CD14-positive monocyte (primary cell): ENCODE results near the gene ADA. TPM values are rescaled to one million over a fixed set of nuclear protein-coding genes. Genes with fewer than 3 reads are reported as not detected.

Experiments used
- DNase-seq, 3 donors: peaks; one replicate each; pipeline ENCODE4 v3.0.0-alpha.2; 2011 to 2022
- H2AFZ ChIP-seq: 2 replicates; pipeline ENCODE4 v1.6.0; 2012; ENCODE audit warnings: mild to moderate bottlenecking, low read depth, low read length, inconsistent platforms; ENCODE audit not compliant: insufficient read depth, poor library complexity, severe bottlenecking
- H3K27ac ChIP-seq, 2 donors: 1 replicate in 1 of 2; 2 replicates in 1 of 2; pipeline ENCODE4 v1.5.1; 2012 to 2013; ENCODE audit warnings: low read length in 2 of 2, control low read depth in 1 of 2, inconsistent platforms in 1 of 2, low read depth in 1 of 2, mild to moderate bottlenecking in 1 of 2
- H3K27me3 ChIP-seq, 2 donors: one replicate each; pipeline versions ENCODE4 v1.6.0 to v1.6.1; 2011 to 2013; ENCODE audit warnings: low read length in 2 of 2; ENCODE audit not compliant: control insufficient read depth in 2 of 2, insufficient read depth in 2 of 2
- H3K36me3 ChIP-seq, 2 donors: replicated peaks in 1 of 2; 1 replicate in 1 of 2; 2 replicates in 1 of 2; pipeline versions ENCODE4 v1.5.1 to v1.6.1; 2012 to 2013; ENCODE audit warnings: low read length in 2 of 2, control low read depth in 1 of 2, inconsistent platforms in 1 of 2, mild to moderate bottlenecking in 1 of 2; ENCODE audit not compliant: insufficient read depth in 2 of 2, control insufficient read depth in 1 of 2
- H3K4me1 ChIP-seq, 2 donors: 1 replicate in 1 of 2; 2 replicates in 1 of 2; pipeline versions ENCODE4 v1.5.1 to v1.6.1; 2012 to 2013; ENCODE audit warnings: low read length in 2 of 2, control low read depth in 1 of 2, inconsistent platforms in 1 of 2, mild to moderate bottlenecking in 1 of 2, moderate library complexity in 1 of 2; ENCODE audit not compliant: insufficient read depth in 2 of 2, control insufficient read depth in 1 of 2
- H3K4me2 ChIP-seq: replicated peaks from 2 replicates; pipeline ENCODE3; 2012; ENCODE audit warnings: low read length, moderate library complexity, mild to moderate bottlenecking; ENCODE audit not compliant: poor library complexity, severe bottlenecking; ENCODE audit errors: extremely low read depth
- H3K4me3 ChIP-seq, 3 experiments: fragments of 200-600 bp in 1 of 3; sonication (generic) in 1 of 3; replicated peaks in 1 of 3; 1 replicate in 2 of 3; 2 replicates in 1 of 3; pipeline ENCODE4 v1.5.1; 2011 to 2013; ENCODE audit warnings: low read length in 3 of 3, mild to moderate bottlenecking in 3 of 3, control low read depth in 2 of 3, low read depth in 2 of 3, inconsistent platforms in 1 of 3, moderate library complexity in 1 of 3
- H3K79me2 ChIP-seq: 2 replicates; pipeline ENCODE4 v1.6.0; 2012; ENCODE audit warnings: mild to moderate bottlenecking, control low read depth, inconsistent platforms, low read length, moderate library complexity; ENCODE audit not compliant: insufficient read depth
- H3K9ac ChIP-seq: 2 replicates; pipeline ENCODE4 v1.6.0; 2017; ENCODE audit warnings: low read length, mild to moderate bottlenecking; ENCODE audit not compliant: insufficient read depth, poor library complexity, severe bottlenecking
- H3K9me3 ChIP-seq, 2 donors: replicated peaks in 1 of 2; 1 replicate in 1 of 2; 2 replicates in 1 of 2; pipeline versions ENCODE4 v1.5.1 to v1.6.1; 2012 to 2013; ENCODE audit warnings: low read length in 2 of 2, control low read depth in 1 of 2; ENCODE audit not compliant: control insufficient read depth in 1 of 2, insufficient read depth in 1 of 2
- H4K20me1 ChIP-seq: 2 replicates; pipeline ENCODE4 v1.6.0; 2012; ENCODE audit warnings: mild to moderate bottlenecking, low read length, control low read depth, moderate library complexity; ENCODE audit not compliant: insufficient read depth
- H3K27ac Mint-ChIP-seq, 7 donors: one replicate each; pipeline ENCODE4 v1.8.0; 2020; ENCODE audit warnings: mild to moderate bottlenecking in 7 of 7, mixed read lengths in 7 of 7, moderate library complexity in 6 of 7, inconsistent platforms in 2 of 7
- H3K27me3 Mint-ChIP-seq, 3 donors: one replicate each; pipeline ENCODE4 v1.8.0; 2021 to 2022; ENCODE audit warnings: low read depth in 3 of 3, mild to moderate bottlenecking in 3 of 3, mixed read lengths in 3 of 3, moderate library complexity in 3 of 3, inconsistent platforms in 1 of 3
- H3K36me3 Mint-ChIP-seq, 2 donors: one replicate each; pipeline ENCODE4 v1.8.0; 2020; ENCODE audit warnings: mixed read lengths in 2 of 2, inconsistent platforms in 1 of 2, mild to moderate bottlenecking in 1 of 2
- H3K4me1 Mint-ChIP-seq: one replicate; pipeline ENCODE4 v1.8.0; 2020; ENCODE audit warnings: mild to moderate bottlenecking, mixed read lengths
- H3K4me3 Mint-ChIP-seq, 2 donors: one replicate each; pipeline ENCODE4 v1.8.0; 2020; ENCODE audit warnings: mild to moderate bottlenecking in 2 of 2, mixed read lengths in 2 of 2, moderate library complexity in 1 of 2
- H3K9me3 Mint-ChIP-seq, 7 donors: one replicate each; pipeline ENCODE4 v1.8.0; 2020 to 2022; ENCODE audit warnings: mixed read lengths in 7 of 7, mild to moderate bottlenecking in 6 of 7, moderate library complexity in 6 of 7, inconsistent platforms in 2 of 7
- CTCF ChIP-seq: fragments of 200-600 bp; IDR thresholded peaks from one replicate; pipeline ENCODE4 v1.8.0; 2022; ENCODE audit warnings: antibody characterized with exemption, mild to moderate bottlenecking
- WGBS: methylation state at CpG from one replicate; pipeline ENCODE4 v1.1.5; 2013; ENCODE audit warnings: missing lambda C conversion rate; ENCODE audit not compliant: insufficient coverage; 5-methylcytosine and 5-hydroxymethylcytosine counted together
- intact Hi-C, 2 donors: fragments of 100-400 bp; cut with micrococcal nuclease; formaldehyde crosslinking; loops; one replicate each; pipeline versions ENCODE4 v1.15.0 to v1.15.1; 2023
- polyA plus RNA-seq, 3 donors: library from polyadenylated mRNA; depleted of rRNA in 1 of 3; unstranded in 2 of 3; stranded (reverse) in 1 of 3; fragments of 300-500 nt in 2 of 3; fragments of >200 nt in 1 of 3; fragmentation: Illumina TruSeq in 2 of 3; gene quantifications; 1 replicate in 2 of 3; 2 replicates in 1 of 3; pipeline ENCODE4 v1.2.3, GENCODE V29; 2012 to 2021

ADA gene
- polyA plus RNA-seq, 3 donors = 11.1 to 17.2 (median 15.6) TPM

- Mint-ChIP-seq H3K27me3 (peaks cover 0 to under 1% (median 0%) of the 10 kb centered on the region in 3 donors), H3K27ac (peak overlapping the region in 2 of 7 donors; percentile 20 to 69), H3K9me3 (no peaks in the 10 kb centered on the region), H3K4me3 (no peak overlapping the region), H3K36me3 (peaks cover 2 to 4% of the 10 kb centered on the region in 2 donors), H3K4me1 (peaks cover 76% of the 10 kb centered on the region)
- Histone ChIP-seq H3K9ac (no peak overlapping the region), H4K20me1 (no peaks in the 10 kb centered on the region), H3K27me3 (no peaks in the 10 kb centered on the region), H3K4me1 (peaks cover 55 to 65% of the 10 kb centered on the region in 2 donors), H3K4me2 (no peak overlapping the region), H3K9me3 (no peaks in the 10 kb centered on the region), H3K79me2 (no peaks in the 10 kb centered on the region), H2AFZ (no peak overlapping the region), H3K4me3 (no peak overlapping the region), H3K27ac (no peak overlapping the region), H3K36me3 (no peaks in the 10 kb centered on the region)
- no CpG with 5 or more reads among the region's 3 CpGs for WGBS
- no peak for TF ChIP-seq CTCF
- intact Hi-C loops = loop anchor here in 1 of 2 donors (10.0 kb wide), 1 partner anchor 52 kb away; no protein-coding TSS in a partner anchor
- DNase-seq = no peak
Measured at GRCh38 chr20:44596876-44597275, 54.6 kb downstream of the ADA start.

- no peaks in the 10 kb centered on the region for H3K79me2 ChIP-seq
Measured at GRCh38 chr20:44596010-44596409, 55.5 kb downstream of the ADA start.

More at GRCh38 chr20:44596010-44596409, 55.5 kb downstream of the ADA start:
- peaks cover 55 to 61% of the 10 kb centered on the region in 2 donors for H3K4me1 ChIP-seq
- no peaks in the 10 kb centered on the region for H4K20me1 ChIP-seq
- no peak overlapping the region for H3K9ac ChIP-seq
- H3K9me3 ChIP-seq = no peaks in the 10 kb centered on the region
- no peak for DNase-seq
- no peak overlapping the region for H3K27ac ChIP-seq
- H2AFZ ChIP-seq = no peak overlapping the region
- no peaks in the 10 kb centered on the region for H3K9me3 Mint-ChIP-seq
- H3K4me1 Mint-ChIP-seq = peaks cover 78% of the 10 kb centered on the region
- H3K4me3 Mint-ChIP-seq = no peak overlapping the region
- no peak for TF ChIP-seq CTCF
- H3K27ac Mint-ChIP-seq = peak overlapping the region in 2 of 7 donors; percentile 0 to 26
- no peaks in the 10 kb centered on the region for H3K36me3 ChIP-seq
- intact Hi-C loops = loop anchor here in 1 of 2 donors (10.0 kb wide), 1 partner anchor 51 kb away; no protein-coding TSS in a partner anchor
- no peak overlapping the region for H3K4me2 ChIP-seq
- H3K4me3 ChIP-seq = no peak overlapping the region
- H3K27me3 ChIP-seq = no peaks in the 10 kb centered on the region
- WGBS = 89% methylated on average over 4 of the region's 4 CpGs
- peaks cover 2 to 4% of the 10 kb centered on the region in 2 donors for H3K36me3 Mint-ChIP-seq
- H3K27me3 Mint-ChIP-seq = no peaks in the 10 kb centered on the region
